ENCODE data around the gene IBTK. TPM values are rescaled to one million over a fixed set of nuclear protein-coding genes. Genes with fewer than 3 reads are reported as not detected.
A peak's percentile ranks its signal among the peaks of the same experiment; 100 is the strongest.
"Not testable (repeated sequence)": the region's sequence is repeated elsewhere in the genome, so short reads cannot be mapped to it uniquely, and the experiment has no call there.

The IBTK gene
- total RNA-seq, 1 experiment from 2014 or later, result 31.9 TPM

DNA sequence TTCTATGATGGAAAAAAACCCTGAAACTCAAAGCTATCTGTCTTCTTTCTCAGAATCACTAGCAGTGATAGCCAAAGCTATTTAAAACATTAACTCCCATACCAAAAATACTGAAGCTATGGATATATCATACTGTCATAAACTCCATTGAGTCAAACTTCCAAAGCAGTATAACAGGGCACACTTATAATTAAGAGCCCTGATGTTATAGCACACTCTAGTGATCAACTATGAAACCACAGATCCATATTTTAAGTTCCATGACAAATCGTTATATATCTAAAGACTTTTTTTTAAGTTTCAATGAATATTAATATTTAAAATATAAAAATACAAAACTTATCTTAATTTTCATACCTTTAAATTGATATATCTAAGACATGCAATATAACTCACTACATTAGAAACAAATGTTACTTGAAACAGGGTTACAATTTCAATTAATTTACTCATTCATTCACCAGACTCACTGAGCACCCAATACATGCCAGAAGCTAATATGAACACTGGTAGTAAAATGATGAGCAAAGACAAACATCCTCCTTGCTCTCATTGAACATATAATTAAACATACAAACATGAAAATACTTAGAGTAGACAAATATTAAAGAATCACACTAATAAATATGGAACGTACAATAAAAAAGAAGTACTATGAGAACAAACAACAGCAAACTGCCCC is 69.3 kb downstream of the IBTK start:
- Histone ChIP-seq H3K27me3 (ENCODE audit: control insufficient read depth, insufficient read depth, low read length) (no peaks in the 10 kb centered on the region), H3K4me3 (ENCODE audit: insufficient read depth, low read depth, low read length) (no peak overlapping the region), H3K36me3 (replicated peaks; ENCODE audit: control insufficient read depth, insufficient read depth, low read length) (peaks cover under 1% of the 10 kb centered on the region; the same call in 1 of the 2 replicates)
- no peak for DNase-seq

DNA sequence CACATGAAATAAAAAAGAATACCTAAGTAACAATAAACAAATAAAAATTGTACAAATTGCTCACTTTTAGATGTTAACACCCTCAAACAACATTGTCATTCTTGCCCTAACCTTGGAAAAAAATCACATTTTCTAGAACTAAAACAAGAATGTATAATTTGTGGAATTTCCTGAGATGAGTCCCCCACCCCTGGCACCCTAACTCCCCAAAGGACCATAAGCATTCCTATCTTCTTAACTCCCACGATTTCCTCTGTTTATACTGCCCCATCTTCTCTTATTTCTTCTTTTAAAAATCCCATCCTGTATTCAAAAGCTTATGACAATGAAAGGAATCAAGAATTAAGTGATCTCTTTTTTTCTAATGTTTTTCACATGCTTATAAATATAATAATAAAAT is 70.9 kb downstream of the IBTK start:
- no peaks in the 10 kb centered on the region for H3K27me3 ChIP-seq (ENCODE audit: control insufficient read depth, insufficient read depth, low read length)
- no peak for DNase-seq
- H3K36me3 ChIP-seq (replicated peaks; ENCODE audit: control insufficient read depth, insufficient read depth, low read length), result peaks cover 1% of the 10 kb centered on the region
- H3K4me3 ChIP-seq (ENCODE audit: insufficient read depth, low read depth, low read length), result no peak overlapping the region

DNA sequence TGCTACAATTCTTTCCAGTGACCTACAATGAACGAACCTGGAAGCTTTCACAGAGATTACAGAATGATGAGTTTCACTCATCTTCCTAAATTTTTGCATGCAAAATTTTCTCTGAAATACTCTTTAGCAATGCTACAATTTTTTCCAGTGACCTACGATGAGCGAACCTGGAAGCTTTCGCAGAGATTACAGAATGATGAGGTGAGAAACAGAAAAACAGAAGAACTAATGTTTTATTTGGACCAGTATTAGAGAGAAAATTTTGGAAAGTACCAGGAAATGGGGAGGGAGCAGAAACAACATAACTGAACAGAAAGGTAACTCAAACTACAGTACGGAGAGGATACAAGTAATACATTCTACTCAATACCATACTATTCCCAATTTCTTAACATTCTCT is 75.0 kb downstream of the IBTK start:
- no peak for DNase-seq
- Histone ChIP-seq H3K27me3 (ENCODE audit: control insufficient read depth, insufficient read depth, low read length) (no peaks in the 10 kb centered on the region), H3K4me3 (ENCODE audit: insufficient read depth, low read depth, low read length) (no peak overlapping the region), H3K36me3 (replicated peaks; ENCODE audit: control insufficient read depth, insufficient read depth, low read length) (peaks cover 5% of the 10 kb centered on the region)

DNA sequence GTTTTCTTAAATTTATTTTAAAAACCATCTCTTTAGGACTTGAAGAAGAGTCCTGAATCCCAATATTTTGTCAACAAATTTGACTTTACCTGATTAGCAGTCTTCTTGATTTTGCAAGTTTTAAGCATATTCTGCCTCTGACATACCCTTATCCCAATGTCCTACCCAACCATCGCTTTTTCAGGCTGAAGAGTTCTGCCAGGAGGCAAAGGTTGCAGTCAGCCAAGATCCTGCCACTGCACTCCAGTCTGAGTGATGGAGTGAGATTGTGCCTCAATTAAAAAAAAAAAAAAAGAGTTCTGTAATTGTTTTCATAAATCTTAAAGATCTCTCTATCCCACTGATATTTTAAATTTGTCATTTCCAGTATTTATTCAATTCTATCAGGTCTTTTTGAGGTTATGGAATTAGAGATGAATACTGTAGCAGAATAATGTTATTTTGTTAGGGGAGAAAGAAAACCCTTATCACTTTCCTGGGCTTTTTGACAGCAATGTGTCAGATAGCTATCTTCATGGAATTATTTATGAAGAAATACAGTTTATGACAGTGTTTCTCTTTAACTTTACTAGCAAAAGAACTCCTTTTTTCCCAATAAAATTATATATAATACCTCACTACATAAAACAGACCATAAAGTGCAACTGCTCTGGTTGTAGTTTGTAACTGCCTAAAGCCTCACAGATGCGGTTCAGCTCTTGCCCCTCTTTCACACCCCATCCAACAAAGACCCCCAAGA is 78.2 kb downstream of the IBTK start:
- no peak for DNase-seq
- no peaks in the 10 kb centered on the region for H3K27me3 ChIP-seq (ENCODE audit: control insufficient read depth, insufficient read depth, low read length)
- peaks cover 5% of the 10 kb centered on the region for H3K36me3 ChIP-seq (replicated peaks; ENCODE audit: control insufficient read depth, insufficient read depth, low read length)
- H3K4me3 ChIP-seq (ENCODE audit: insufficient read depth, low read depth, low read length), result no peak overlapping the region

DNA sequence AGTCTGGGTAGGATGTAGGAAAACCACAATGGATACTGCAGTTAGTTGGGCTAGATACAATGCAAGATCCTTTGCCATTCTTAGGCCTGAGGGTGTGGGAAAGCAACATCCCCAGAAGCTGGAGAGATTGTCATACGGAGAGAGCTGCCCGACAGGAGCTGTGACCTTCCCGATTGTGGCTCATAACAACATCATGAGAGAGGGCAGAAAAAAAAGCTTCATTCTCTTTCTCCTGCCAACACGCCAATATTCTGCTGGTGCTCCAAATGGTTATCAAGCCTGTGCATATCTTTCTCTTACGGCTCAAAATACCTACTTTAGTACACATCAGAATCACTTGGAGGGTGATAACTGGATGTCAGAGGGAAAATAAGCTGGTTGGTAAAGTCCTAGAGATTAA is 81.1 kb downstream of the IBTK start:
- Histone ChIP-seq H3K4me3 (ENCODE audit: insufficient read depth, low read depth, low read length) (no peak overlapping the region), H3K36me3 (replicated peaks; ENCODE audit: control insufficient read depth, insufficient read depth, low read length) (peaks cover 3% of the 10 kb centered on the region)
- DNase-seq, result no peak

DNA sequence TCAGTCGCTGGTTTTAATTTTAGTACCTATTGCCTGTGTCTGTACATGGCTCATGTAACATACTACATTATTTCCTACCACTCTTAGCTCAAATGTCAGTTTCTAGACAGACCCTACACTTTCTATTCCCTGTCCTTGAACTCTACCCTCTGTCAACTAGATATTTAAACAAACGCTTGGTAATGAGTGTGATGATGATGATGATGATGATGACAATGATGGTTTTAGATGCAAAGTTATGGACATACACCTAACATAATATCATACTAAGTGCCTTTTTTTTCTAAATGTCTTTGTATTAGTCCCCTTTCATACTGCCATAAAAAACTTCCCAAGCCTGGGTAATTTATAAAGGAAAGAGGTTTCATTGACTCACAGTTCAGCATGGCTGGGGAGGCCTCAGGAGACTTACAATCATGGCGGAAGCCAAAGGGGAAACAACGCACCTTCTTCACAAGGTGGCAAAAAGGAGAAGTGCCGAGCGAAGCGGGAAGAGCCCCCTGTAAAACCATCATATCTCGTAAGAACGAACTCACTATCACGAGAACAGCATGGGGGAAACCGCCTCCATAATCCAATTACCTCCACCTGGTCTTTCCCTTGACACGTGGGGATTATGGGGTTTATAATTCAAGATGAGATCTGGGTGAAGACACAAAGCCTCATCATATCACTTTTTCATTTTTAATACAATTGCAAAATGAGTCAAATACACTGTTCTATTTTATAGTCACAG is 87.1 kb downstream of the IBTK start:
- H3K4me3 ChIP-seq (ENCODE audit: insufficient read depth, low read depth, low read length), result no peak overlapping the region
- no peaks in the 10 kb centered on the region for H3K36me3 ChIP-seq (replicated peaks; ENCODE audit: control insufficient read depth, insufficient read depth, low read length)
- no peaks in the 10 kb centered on the region for H3K27me3 ChIP-seq (ENCODE audit: control insufficient read depth, insufficient read depth, low read length)
- no peak for DNase-seq

More for the DNA sequence above, 81.1 kb downstream of the IBTK start:
- no peaks in the 10 kb centered on the region for H3K27me3 ChIP-seq (ENCODE audit: control insufficient read depth, insufficient read depth, low read length)

DNA sequence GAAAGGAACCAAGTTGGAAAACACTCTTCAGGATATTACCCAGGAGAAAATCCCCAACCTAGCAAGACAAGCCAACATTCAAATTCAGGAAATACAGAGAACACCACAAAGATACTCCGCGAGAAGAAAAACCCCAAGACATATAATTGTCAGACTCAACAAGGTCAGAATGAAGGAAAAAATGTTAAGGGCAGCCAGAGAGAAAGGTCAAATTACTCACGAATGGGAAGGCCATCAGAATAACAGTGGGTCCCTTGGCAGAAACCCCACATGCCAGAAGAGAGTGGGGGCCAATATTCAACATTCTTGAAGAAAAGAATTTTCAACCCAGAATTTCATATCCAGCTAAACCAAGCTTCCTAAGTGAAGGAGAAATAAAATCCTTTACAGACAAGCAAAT is 94.8 kb downstream of the IBTK start:
- H3K27me3 ChIP-seq (ENCODE audit: control insufficient read depth, insufficient read depth, low read length); DNase-seq; H3K36me3 ChIP-seq (replicated peaks; ENCODE audit: control insufficient read depth, insufficient read depth, low read length); H3K4me3 ChIP-seq (ENCODE audit: insufficient read depth, low read depth, low read length): not testable (repeated sequence)

DNA sequence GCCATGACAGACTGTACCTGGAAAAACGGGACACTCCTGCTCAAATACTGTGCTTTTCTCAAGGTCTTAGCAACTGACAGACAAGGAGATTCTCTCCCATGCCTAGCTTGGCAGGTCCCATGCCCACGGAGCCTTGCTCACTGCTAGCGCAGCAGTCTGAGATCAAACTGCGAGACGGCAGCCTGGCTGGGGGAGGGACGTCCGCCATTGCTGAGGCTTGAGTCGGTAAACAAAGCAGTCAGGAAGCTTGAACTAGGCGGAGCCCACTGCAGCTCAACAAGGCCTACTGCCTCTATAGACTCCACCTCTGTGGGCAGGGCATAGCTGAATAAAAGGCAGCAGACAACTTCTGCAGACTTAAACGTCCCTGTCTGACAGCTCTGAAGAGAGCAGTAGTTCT is 96.4 kb downstream of the IBTK start:
- not testable (repeated sequence) for DNase-seq; H3K27me3 ChIP-seq (ENCODE audit: control insufficient read depth, insufficient read depth, low read length); H3K4me3 ChIP-seq (ENCODE audit: insufficient read depth, low read depth, low read length); H3K36me3 ChIP-seq (replicated peaks; ENCODE audit: control insufficient read depth, insufficient read depth, low read length)

DNA sequence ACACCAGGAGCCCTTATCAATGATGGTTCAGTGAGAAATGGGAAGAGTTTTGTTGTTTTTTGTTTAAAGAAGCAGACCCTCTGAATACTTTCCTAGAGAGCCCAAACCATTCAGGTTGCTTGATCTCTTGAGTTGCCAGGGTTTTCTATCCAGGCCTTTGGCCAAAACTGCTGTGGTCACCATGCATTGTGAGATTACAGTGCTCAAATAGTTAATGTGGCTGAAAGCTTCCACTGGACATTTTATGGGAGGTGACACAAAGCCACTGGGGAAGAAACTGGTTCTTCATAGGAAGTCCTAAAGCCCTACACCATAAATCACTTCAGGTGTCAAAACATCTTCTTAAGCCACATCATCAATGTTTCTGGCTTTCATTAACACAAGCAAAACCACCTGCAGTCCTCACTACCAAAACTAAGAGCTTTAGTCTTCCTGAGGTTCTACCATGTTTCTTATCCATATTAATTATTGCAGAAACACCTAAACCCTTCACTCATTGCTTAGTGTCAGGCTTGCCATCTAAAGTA is 101.6 kb downstream of the IBTK start:
- Histone ChIP-seq H3K27me3 (ENCODE audit: control insufficient read depth, insufficient read depth, low read length) (no peaks in the 10 kb centered on the region), H3K4me3 (ENCODE audit: insufficient read depth, low read depth, low read length) (no peak overlapping the region), H3K36me3 (replicated peaks; ENCODE audit: control insufficient read depth, insufficient read depth, low read length) (no peaks in the 10 kb centered on the region)
- DNase-seq, result no peak

DNA sequence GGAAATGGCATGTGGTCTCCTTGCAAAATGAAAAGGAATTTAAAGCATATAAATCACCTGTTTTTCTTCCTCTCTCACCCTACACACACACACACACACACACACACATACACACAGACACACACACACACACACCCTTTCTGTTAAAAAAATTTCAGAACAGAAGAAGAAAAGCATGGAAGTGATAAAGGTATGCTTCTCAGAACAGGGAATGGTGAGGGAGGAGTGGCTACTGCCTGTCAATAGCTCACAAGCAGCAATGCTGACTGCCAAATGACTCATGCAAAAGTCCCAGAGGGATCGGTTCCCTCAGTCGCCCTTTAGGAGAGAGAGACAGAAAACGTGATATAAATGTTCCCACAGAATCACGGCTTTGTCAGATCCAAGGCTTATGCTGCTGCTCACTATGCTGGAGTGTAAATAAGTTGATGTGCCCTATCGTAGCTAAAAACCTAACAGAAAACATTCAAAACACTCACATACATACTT is 102.6 kb downstream of the IBTK start:
- DNase-seq, result peak; percentile 4
- no peaks in the 10 kb centered on the region for H3K36me3 ChIP-seq (replicated peaks; ENCODE audit: control insufficient read depth, insufficient read depth, low read length)
- no peaks in the 10 kb centered on the region for H3K27me3 ChIP-seq (ENCODE audit: control insufficient read depth, insufficient read depth, low read length)
- H3K4me3 ChIP-seq (ENCODE audit: insufficient read depth, low read depth, low read length), result no peak overlapping the region

DNA sequence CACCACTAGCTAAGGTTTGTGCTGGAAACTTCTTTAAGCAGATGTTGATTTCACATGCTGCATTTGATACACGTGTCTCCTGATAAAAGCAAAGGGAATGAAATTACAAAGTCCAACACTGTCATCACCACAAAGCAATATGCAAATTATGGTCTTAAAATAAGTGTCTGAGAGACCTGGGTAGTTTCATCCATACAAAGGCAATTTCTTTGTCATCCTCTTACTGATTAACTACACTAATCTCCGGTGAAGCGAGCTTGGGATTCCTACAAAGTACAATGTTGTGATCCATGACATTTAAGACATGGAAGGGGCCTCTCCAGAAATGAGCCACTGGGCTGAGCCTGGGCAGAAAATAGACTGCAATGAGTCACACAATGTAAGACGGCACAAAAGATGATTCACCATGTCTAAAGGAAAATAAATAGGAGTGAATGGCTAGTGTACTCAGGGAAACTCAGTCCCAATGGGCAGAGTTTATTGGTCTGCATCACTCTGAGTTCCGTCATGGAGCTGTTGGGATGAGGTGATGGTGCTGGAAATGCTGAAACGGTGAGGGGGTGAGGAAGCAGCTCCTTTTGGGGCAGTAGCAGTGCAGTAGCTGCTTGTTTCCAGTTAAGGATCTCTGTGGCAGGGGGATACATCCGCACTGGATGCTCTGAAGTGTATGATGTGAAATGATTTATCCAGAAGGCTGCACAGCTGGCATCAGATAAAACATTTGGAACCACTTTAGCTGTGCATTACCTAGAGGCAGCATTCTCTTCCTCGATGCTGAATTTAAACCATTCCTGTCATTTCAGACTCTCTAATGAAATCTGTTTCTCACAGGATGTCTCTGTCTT is 103.3 kb downstream of the IBTK start:
- no peaks in the 10 kb centered on the region for H3K36me3 ChIP-seq (replicated peaks; ENCODE audit: control insufficient read depth, insufficient read depth, low read length)
- DNase-seq, result no peak
- no peak overlapping the region for H3K4me3 ChIP-seq (ENCODE audit: insufficient read depth, low read depth, low read length)
- no peaks in the 10 kb centered on the region for H3K27me3 ChIP-seq (ENCODE audit: control insufficient read depth, insufficient read depth, low read length)

DNA sequence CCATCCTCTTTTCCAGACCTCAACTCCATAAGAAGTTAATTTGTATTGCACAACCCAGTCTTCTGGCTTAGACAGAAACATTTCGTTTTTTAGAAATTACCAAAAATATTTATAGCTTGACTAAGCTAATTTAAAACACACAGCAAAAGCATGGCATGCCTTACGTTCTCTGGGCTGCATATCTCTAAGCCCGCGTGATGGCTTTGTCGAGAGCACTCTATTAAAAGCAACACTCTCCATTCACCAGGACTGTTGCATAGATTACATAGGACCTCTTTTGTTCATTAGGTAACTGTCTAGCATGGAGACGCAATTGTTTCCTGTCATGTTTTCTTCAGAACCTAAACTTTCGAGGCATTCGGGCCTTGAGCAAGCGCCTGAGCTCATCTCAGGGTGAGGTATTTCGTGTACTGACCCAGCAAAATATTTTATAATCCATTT is 104.5 kb downstream of the IBTK start:
- DNase-seq, result no peak
- no peaks in the 10 kb centered on the region for H3K36me3 ChIP-seq (replicated peaks; ENCODE audit: control insufficient read depth, insufficient read depth, low read length)
- H3K4me3 ChIP-seq (ENCODE audit: insufficient read depth, low read depth, low read length), result no peak overlapping the region
- no peaks in the 10 kb centered on the region for H3K27me3 ChIP-seq (ENCODE audit: control insufficient read depth, insufficient read depth, low read length)

DNA sequence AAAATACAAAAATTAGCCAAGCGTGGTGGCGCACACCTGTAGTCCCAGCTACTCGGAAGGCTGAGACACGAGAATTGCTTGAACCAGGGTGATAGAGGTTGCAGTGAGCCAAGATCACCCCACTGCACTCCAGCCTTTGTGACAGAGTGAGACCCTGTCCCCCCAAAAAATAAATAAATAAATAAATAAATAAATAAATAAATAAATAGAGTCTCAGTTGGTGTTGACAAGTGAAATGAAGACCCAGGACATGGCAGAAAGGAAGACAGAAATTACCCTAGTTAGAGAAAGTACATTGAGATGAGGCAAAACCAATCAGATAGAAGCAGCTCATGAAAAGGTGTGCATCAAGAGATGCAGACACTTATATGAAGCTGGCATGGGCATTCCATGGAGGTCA is 105.0 kb downstream of the IBTK start:
- H3K4me3 ChIP-seq (ENCODE audit: insufficient read depth, low read depth, low read length), result no peak overlapping the region
- H3K27me3 ChIP-seq (ENCODE audit: control insufficient read depth, insufficient read depth, low read length), result no peaks in the 10 kb centered on the region
- H3K36me3 ChIP-seq (replicated peaks; ENCODE audit: control insufficient read depth, insufficient read depth, low read length), result no peaks in the 10 kb centered on the region
- DNase-seq, result no peak

Measured in H7 (cell line).